ENCODE results near the gene ATP6V0A4. TPM values are rescaled to one million over a fixed set of nuclear protein-coding genes. Genes with fewer than 3 reads are reported as not detected.

ATP6V0A4 gene
- total RNA-seq, 1 donor from 2014 or later = not detected

DNA sequence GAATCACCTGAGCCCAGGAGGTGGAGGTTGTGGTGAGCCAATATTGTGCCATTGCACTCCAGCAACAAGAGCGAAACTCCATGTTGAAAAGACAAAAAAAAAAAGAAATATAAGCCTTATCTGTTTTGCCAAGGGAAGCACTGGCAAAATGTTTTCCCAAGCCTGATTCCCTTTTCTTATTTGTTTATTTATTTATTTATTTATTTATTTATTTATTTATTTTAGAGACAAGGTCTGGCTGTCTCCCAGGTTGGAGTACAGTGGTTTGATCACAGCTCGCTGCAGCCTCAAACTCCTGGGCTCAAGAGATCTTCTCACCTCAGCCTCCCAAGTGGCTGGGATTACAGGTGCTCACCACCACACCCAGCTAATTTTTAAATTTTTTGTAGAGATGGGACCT, 141.0 kb downstream of the ATP6V0A4 start:
- POLR2A ChIA-PET = no interaction called here
- H3K36me3 Mint-ChIP-seq (ENCODE audit: low read depth) = no peaks in the 10 kb centered on the region
- no peaks in the 10 kb centered on the region for H3K9me3 Mint-ChIP-seq
- no peak for ATAC-seq (ENCODE audit: low read depth)
- CTCF ChIA-PET = no interaction called here
- no peak overlapping the region for H3K4me3 Mint-ChIP-seq
- TF ChIP-seq, protein P1, sequence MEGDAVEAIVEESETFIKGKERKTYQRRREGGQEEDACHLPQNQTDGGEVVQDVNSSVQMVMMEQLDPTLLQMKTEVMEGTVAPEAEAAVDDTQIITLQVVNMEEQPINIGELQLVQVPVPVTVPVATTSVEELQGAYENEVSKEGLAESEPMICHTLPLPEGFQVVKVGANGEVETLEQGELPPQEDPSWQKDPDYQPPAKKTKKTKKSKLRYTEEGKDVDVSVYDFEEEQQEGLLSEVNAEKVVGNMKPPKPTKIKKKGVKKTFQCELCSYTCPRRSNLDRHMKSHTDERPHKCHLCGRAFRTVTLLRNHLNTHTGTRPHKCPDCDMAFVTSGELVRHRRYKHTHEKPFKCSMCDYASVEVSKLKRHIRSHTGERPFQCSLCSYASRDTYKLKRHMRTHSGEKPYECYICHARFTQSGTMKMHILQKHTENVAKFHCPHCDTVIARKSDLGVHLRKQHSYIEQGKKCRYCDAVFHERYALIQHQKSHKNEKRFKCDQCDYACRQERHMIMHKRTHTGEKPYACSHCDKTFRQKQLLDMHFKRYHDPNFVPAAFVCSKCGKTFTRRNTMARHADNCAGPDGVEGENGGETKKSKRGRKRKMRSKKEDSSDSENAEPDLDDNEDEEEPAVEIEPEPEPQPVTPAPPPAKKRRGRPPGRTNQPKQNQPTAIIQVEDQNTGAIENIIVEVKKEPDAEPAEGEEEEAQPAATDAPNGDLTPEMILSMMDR (IDR thresholded peaks at IDR 0.05) = no peak
- intact Hi-C loops (cut with micrococcal nuclease) = no loop called here
- no peaks in the 10 kb centered on the region for H3K27me3 Mint-ChIP-seq
- H3K4me1 Mint-ChIP-seq = no peaks in the 10 kb centered on the region
- no peak overlapping the region for H3K27ac Mint-ChIP-seq
- DNase-seq = no peak

Other genes starting within 250 kb of the ATP6V0A4 start
- not detected in 2 replicates for gene SVOPL, start 96.8 kb downstream of the ATP6V0A4 start, total RNA-seq
- gene TMEM213, start 202 bp downstream of the ATP6V0A4 start, total RNA-seq = not detected in 2 replicates
- 0.42 and 0.46 TPM in 2 replicates for gene KIAA1549, start 183.2 kb upstream of the ATP6V0A4 start, total RNA-seq
- 1.6 and 1.8 TPM in 2 replicates for gene ZC3HAV1L, start 237.8 kb upstream of the ATP6V0A4 start, total RNA-seq